ENCODE data around the gene TAF5L. TPM values are rescaled to one million over a fixed set of nuclear protein-coding genes. Genes with fewer than 3 reads are reported as not detected.

Gene TAF5L
- total and polyA plus RNA-seq, 2 of the 8 experiments (the other 6 are each of a cell fraction or from before 2014, with no cell fraction given), result 17.7 to 23.3 TPM

DNA sequence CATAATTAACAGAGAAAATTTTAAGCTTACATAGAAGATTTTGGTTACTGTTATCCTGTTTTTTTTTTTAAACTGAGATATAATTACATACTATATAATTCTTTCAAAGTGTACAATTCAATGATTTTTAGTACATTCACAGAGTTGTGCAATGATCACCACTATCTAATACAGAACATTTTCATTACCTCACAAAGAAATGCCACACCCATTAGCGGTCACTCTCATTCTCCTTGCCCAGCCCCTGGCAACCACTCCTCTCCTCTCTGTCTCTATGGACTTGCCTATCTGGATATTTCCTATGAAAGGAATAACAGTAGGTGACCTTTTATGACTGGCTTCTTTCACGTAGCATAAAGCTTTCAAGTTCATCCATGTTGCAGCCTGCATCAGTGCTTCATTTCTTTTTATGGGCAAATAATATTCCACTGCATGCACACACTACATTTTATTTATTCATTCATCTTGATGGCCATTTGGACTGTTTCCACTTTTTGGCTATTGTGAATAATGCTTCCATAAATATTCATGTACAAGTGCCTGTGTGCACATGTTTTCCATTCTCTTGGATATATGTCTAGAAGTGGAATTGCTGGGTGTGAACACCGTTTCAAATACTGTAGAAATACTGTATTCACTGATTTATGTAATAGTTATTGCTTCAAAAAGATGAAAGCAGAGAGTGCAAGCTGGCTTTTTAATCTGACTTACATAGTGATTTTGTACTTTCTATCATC lies 26.5 kb downstream of the TAF5L start:
- Histone ChIP-seq H3K18ac (ENCODE audit: extremely low read depth, low read length) (no peak overlapping the region), H3K14ac (ENCODE audit: insufficient read length) (no peak overlapping the region), H4K5ac (ENCODE audit: insufficient read length, low read depth, low read length) (no peak overlapping the region), H2BK120ac (replicated peaks; ENCODE audit: low read depth, low read length) (no peak overlapping the region), H3K23me2 (ENCODE audit: low read depth, low read length) (no peaks in the 10 kb centered on the region), H3K9ac (replicated peaks in 1 of 4; ENCODE audit: extremely low read depth in 1 of 4, low read depth in 3 of 4, low read length in 3 of 4) (no peak overlapping the region), H3K4me2 (ENCODE audit: insufficient read depth in 1 of 2, low read depth in 2 of 2, low read length in 2 of 2) (no peak overlapping the region), H2AK5ac (ENCODE audit: low read depth, low read length) (no peak overlapping the region), H3K27ac (ENCODE audit: low read depth, low read length) (no peak overlapping the region), H4K20me1 (replicated peaks in 1 of 2; ENCODE audit: control insufficient read depth in 1 of 2, insufficient read depth in 2 of 2, low read length in 2 of 2) (peaks cover 0 to 4% of the 10 kb centered on the region in 2 experiments), H2BK15ac (ENCODE audit: low read length) (no peak overlapping the region), H3K36me3 (ENCODE audit: control insufficient read depth in 2 of 4, insufficient read depth in 4 of 4, low read length in 3 of 4) (peaks cover 4 to 26% (median 16%) of the 10 kb centered on the region in 4 experiments; a peak in 7 of 8 replicates), H2BK12ac (ENCODE audit: low read depth, low read length) (no peak overlapping the region), H3K27me3 (replicated peaks in 1 of 4; ENCODE audit: control insufficient read depth in 3 of 4, extremely low read depth in 1 of 4, insufficient read depth in 3 of 4, low read length in 3 of 4) (no peaks in the 10 kb centered on the region), H4K8ac (ENCODE audit: extremely low read depth, insufficient read depth, low read length) (no peak overlapping the region), H2AFZ (ENCODE audit: low read length) (no peak overlapping the region), H3K79me2 (ENCODE audit: control insufficient read depth in 1 of 2, insufficient read depth in 2 of 2, low read length in 2 of 2) (0 out of 4 replicates have a peak, but pooled peaks cover 0 to 3% of the 10 kb centered on the region in 2 experiments), H2BK5ac (ENCODE audit: low read depth, low read length) (no peak overlapping the region), H3K79me1 (ENCODE audit: low read depth, low read length) (no peaks in the 10 kb centered on the region; the same call in 1 of the 2 replicates), H3K4me3 (ENCODE audit: extremely low read depth in 1 of 4, insufficient read depth in 2 of 4, low read depth in 3 of 4, low read length in 4 of 4) (no peak overlapping the region), H3K4ac (replicated peaks; ENCODE audit: insufficient read length, low read depth, low read length) (no peak overlapping the region), H2BK20ac (ENCODE audit: low read length) (no peak overlapping the region), H3K56ac (replicated peaks; ENCODE audit: insufficient read length, low read depth, low read length) (no peak overlapping the region), H4K91ac (replicated peaks; ENCODE audit: insufficient read length, low read length) (no peak overlapping the region), H3K23ac (ENCODE audit: insufficient read length) (no peak overlapping the region), H3K9me3 (ENCODE audit: insufficient read depth in 2 of 2, low read depth in 1 of 2, low read length in 1 of 2) (no peaks in the 10 kb centered on the region), H3K4me1 (replicated peaks in 1 of 4; ENCODE audit: control insufficient read depth in 3 of 4, insufficient read depth in 4 of 4, low read length in 3 of 4) (peaks cover 0 to 3% (median 2%) of the 10 kb centered on the region in 4 experiments; a peak in 1 of 7 replicates)
- no peak for DNase-seq (ENCODE audit: low read depth in 1 of 2, low spot score in 2 of 2)
- FAIRE-seq, result no peak
- CTCF ChIA-PET (ENCODE audit: partially characterized antibody), result interaction anchor here (0.6 kb wide), 1 partner anchor 64 kb away, joined by 3 read pairs; no protein-coding TSS in a partner anchor
- WGBS, 2 experiments (ENCODE audit: extremely low coverage in 1 of 2, insufficient coverage in 1 of 2, insufficient read length in 1 of 2, insufficient replicate concordance in 2 of 2, low coverage in 1 of 2, low lambda C conversion rate in 2 of 2, missing lambda C conversion rate in 1 of 2), result 94% methylated on average over 3 of the region's 3 CpGs; no CpG with 5 or more reads in 1 of the 2 experiments
- POLR2A ChIA-PET (ENCODE audit: partially characterized antibody), result interaction anchor here (0.6 kb wide), 1 partner anchor 329 kb away, joined by 3 read pairs; no protein-coding TSS in a partner anchor
- no peak for TF ChIP-seq EP300 (IDR thresholded peaks at IDR 0.05; ENCODE audit: borderline replicate concordance in 1 of 2, low read depth in 2 of 2, low read length in 2 of 2)
- TF ChIP-seq NRF1 (IDR thresholded peaks at IDR 0.05; ENCODE audit: low read depth, low read length), result no peak
- no peak for TF ChIP-seq CBX5 (IDR thresholded peaks at IDR 0.05; ENCODE audit: low read depth, low read length)
- no peak for TF ChIP-seq ATF2 (IDR thresholded peaks at IDR 0.05; ENCODE audit: low read length)
- no peak for TF ChIP-seq HDAC6 (IDR thresholded peaks at IDR 0.05; ENCODE audit: low read depth, low read length)
- no peak for TF ChIP-seq SRF (IDR thresholded peaks at IDR 0.05; ENCODE audit: low read depth, low read length)
- no peak for TF ChIP-seq BCL11A (IDR thresholded peaks at IDR 0.05; ENCODE audit: low read depth in 2 of 2, low read length in 2 of 2)
- no peak for TF ChIP-seq SP4 (IDR thresholded peaks at IDR 0.05; ENCODE audit: low read length)
